HepG2 (cell line): Measurements from ENCODE around the gene TNS4. TPM values are rescaled to one million over a fixed set of nuclear protein-coding genes. Genes with fewer than 3 reads are reported as not detected.

Source experiments
- CEBPB ChIP-seq: IDR thresholded peaks from 2 replicates; pipeline ENCODE4 v1.6.1; 2011; ENCODE audit warnings: low read depth, low read length, improper control_type of control experiment, borderline replicate concordance
- DMTF1 ChIP-seq: sonication (generic); formaldehyde crosslinking; IDR thresholded peaks from 2 replicates; pipeline ENCODE4 v1.4.0; 2020; ENCODE audit warnings: mild to moderate bottlenecking, missing genetic modification reagents
- GATAD2A ChIP-seq: IDR thresholded peaks from 2 replicates; pipeline ENCODE4 v1.6.1; 2016
- HOXA3 ChIP-seq: sonication (generic); formaldehyde crosslinking; IDR thresholded peaks from 2 replicates; pipeline ENCODE4 v1.5.0; 2020; ENCODE audit warnings: missing genetic modification reagents
- IKZF5 ChIP-seq: IDR thresholded peaks from 2 replicates; pipeline ENCODE4 v1.6.1; 2018; ENCODE audit warnings: missing genetic modification reagents, mild to moderate bottlenecking, missing compliant biosample characterization
- ISL2 ChIP-seq: sonication (generic); formaldehyde crosslinking; IDR thresholded peaks from 2 replicates; pipeline ENCODE4 v1.5.0; 2020; ENCODE audit warnings: missing genetic modification reagents
- LBX2 ChIP-seq: sonication (generic); formaldehyde crosslinking; IDR thresholded peaks from 2 replicates; pipeline ENCODE4 v1.5.0; 2020; ENCODE audit warnings: missing genetic modification reagents, mild to moderate bottlenecking, borderline replicate concordance
- MYNN ChIP-seq: sonication (generic); formaldehyde crosslinking; IDR thresholded peaks from 2 replicates; pipeline ENCODE4 v1.4.0; 2020; ENCODE audit warnings: mild to moderate bottlenecking, low read depth, missing genetic modification reagents
- NFIB ChIP-seq: sonication (generic); formaldehyde crosslinking; IDR thresholded peaks from 2 replicates; pipeline ENCODE4 v1.9.0; 2021; ENCODE audit warnings: missing genetic modification reagents, mild to moderate bottlenecking, borderline replicate concordance
- NFKBIZ ChIP-seq: IDR thresholded peaks from 2 replicates; pipeline ENCODE4 v1.6.1; 2018; ENCODE audit warnings: missing genetic modification reagents, missing compliant biosample characterization
- NKX3-1 ChIP-seq: sonication (generic); formaldehyde crosslinking; IDR thresholded peaks from 2 replicates; pipeline ENCODE4 v1.5.0; 2020; ENCODE audit warnings: missing genetic modification reagents
- SNRNP70 ChIP-seq: fragments of 200-400 bp; formaldehyde crosslinking; IDR thresholded peaks from 2 replicates; pipeline ENCODE4 v1.6.1; 2017; ENCODE audit warnings: mild to moderate bottlenecking, low read depth, low read length, moderate library complexity
- SOX13 ChIP-seq, 3 experiments: fragments of 450-650 bp in 1 of 3; sonication (generic) in 1 of 3; formaldehyde crosslinking in 1 of 3; IDR thresholded peaks in 2 of 3; conservative IDR thresholded peaks in 1 of 3; 2 replicates each; pipeline versions ENCODE4 v1.5.0 to v1.6.1; 2016 to 2020; ENCODE audit warnings: antibody characterized with exemption in 1 of 3, mild to moderate bottlenecking in 1 of 3, missing compliant biosample characterization in 1 of 3, missing genetic modification reagents in 1 of 3, moderate library complexity in 1 of 3
- SRSF1 ChIP-seq: fragments of 200-400 bp; formaldehyde crosslinking; optimal IDR thresholded peaks from 2 replicates; pipeline ENCODE3; 2017; ENCODE audit warnings: mild to moderate bottlenecking, low read depth, low read length, moderate library complexity
- TCF12 ChIP-seq, 2 experiments: fragments of 450-650 bp in 1 of 2; sonication (generic) in 1 of 2; formaldehyde crosslinking in 1 of 2; IDR thresholded peaks; 2 replicates each; pipeline versions ENCODE4 v1.6.1 to v1.8.0; 2017 to 2022; ENCODE audit warnings: antibody characterized with exemption in 1 of 2, mild to moderate bottlenecking in 1 of 2, missing genetic modification reagents in 1 of 2, moderate library complexity in 1 of 2
- TEAD3 ChIP-seq: optimal IDR thresholded peaks from 2 replicates; pipeline ENCODE3; 2016; ENCODE audit warnings: borderline replicate concordance
- TGIF2 ChIP-seq: IDR thresholded peaks from 2 replicates; pipeline ENCODE4 v1.6.1; 2016; ENCODE audit warnings: control low read depth, missing compliant biosample characterization
- THYN1 ChIP-seq: sonication (generic); formaldehyde crosslinking; IDR thresholded peaks from 2 replicates; pipeline ENCODE4 v1.8.1; 2023; ENCODE audit warnings: low read depth, mild to moderate bottlenecking, moderate library complexity, missing genetic modification reagents, borderline replicate concordance
- ZFP82 ChIP-seq: sonication (generic); formaldehyde crosslinking; IDR thresholded peaks from 2 replicates; pipeline ENCODE4 v1.5.1; 2020; ENCODE audit warnings: mild to moderate bottlenecking, missing genetic modification reagents, borderline replicate concordance
- ZMYM4 ChIP-seq: sonication (generic); formaldehyde crosslinking; IDR thresholded peaks from 2 replicates; pipeline ENCODE4 v1.8.1; 2023; ENCODE audit warnings: mild to moderate bottlenecking, missing genetic modification reagents
- ZNF17 ChIP-seq: sonication (generic); formaldehyde crosslinking; IDR thresholded peaks from 2 replicates; pipeline ENCODE4 v1.5.0; 2020; ENCODE audit warnings: mild to moderate bottlenecking, missing genetic modification reagents
- ZNF18 ChIP-seq: sonication (generic); formaldehyde crosslinking; IDR thresholded peaks from 2 replicates; pipeline ENCODE4 v1.8.0; 2022; ENCODE audit warnings: mild to moderate bottlenecking, missing genetic modification reagents; ENCODE audit not compliant: insufficient replicate concordance
- ZNF329 ChIP-seq: sonication (generic); formaldehyde crosslinking; IDR thresholded peaks from 2 replicates; pipeline ENCODE4 v1.9.0; 2021; ENCODE audit warnings: low read depth, mild to moderate bottlenecking, missing genetic modification reagents
- ZNF776 ChIP-seq: sonication (generic); formaldehyde crosslinking; IDR thresholded peaks from 2 replicates; pipeline ENCODE4 v1.4.0; 2020; ENCODE audit warnings: mild to moderate bottlenecking, missing genetic modification reagents
- ZNF792 ChIP-seq: IDR thresholded peaks from 2 replicates; pipeline ENCODE4 v1.6.1; 2016
- polyA plus RNA-seq, 8 experiments: library from polyadenylated mRNA; depleted of rRNA in 3 of 8; stranded (reverse) in 7 of 8; unstranded in 1 of 8; fragments of >200 nt; fragmentation: Illumina TruSeq in 4 of 8; extraction: Trizol in 4 of 8; gene quantifications; 2 replicates each; pipeline versions ENCODE4 v1.2.1 to v1.2.3, GENCODE V29; 2011 to 2016; ENCODE audit warnings: low read depth in 4 of 8, missing spikeins in 1 of 8, mixed read lengths in 1 of 8; ENCODE audit not compliant: insufficient read depth in 1 of 8
- total RNA-seq, 5 experiments: library from RNA; depleted of rRNA; stranded (reverse); fragments of >200 nt; fragmentation: Illumina TruSeq; extraction: Trizol; gene quantifications; 2 replicates each; pipeline ENCODE4 v1.2.3, GENCODE V29; 2016; ENCODE audit warnings: low read depth in 1 of 5

Gene TNS4
- total and polyA plus RNA-seq, 2 of the 13 experiments (the other 11 are each of a cell fraction or from before 2014, with no cell fraction given) = 0.58 to 2.1 TPM

GRCh38 chr17:40516581-40517285 lies 15.3 kb upstream of the TNS4 start (continued):
- TF ChIP-seq ZNF329 (no peak), DMTF1 (CRISPR knock-in tag) (no peak), IKZF5 (CRISPR knock-in tag) (no peak), TGIF2 (CRISPR knock-in tag) (no peak), LBX2 (CRISPR knock-in tag) (no peak), ZFP82 (CRISPR knock-in tag) (no peak), SNRNP70 (no peak), NFKBIZ (no peak), ZNF18 (CRISPR knock-in tag) (no peak), ZNF17 (CRISPR knock-in tag) (no peak), HOXA3 (CRISPR knock-in tag) (no peak), SOX13 (IDR thresholded peaks at IDR 0.05) (0 out of 2 replicates have a peak, but pooled peaks have one; percentile 44), SOX13 (CRISPR knock-in tag; conservative IDR thresholded peaks at IDR 0.05 in 1 of 2, IDR thresholded peaks at IDR 0.05 in 1 of 2) (peak in 1 of 2 experiments; percentile 22; a peak in 1 of 4 replicates), TCF12 (IDR thresholded peaks at IDR 0.05) (no peak), TCF12 (CRISPR knock-in tag; IDR thresholded peaks at IDR 0.05) (no peak), THYN1 (CRISPR knock-in tag) (no peak), CEBPB (no peak), NKX3-1 (CRISPR knock-in tag) (0 out of 2 replicates have a peak, but pooled peaks have one; percentile 19), GATAD2A (CRISPR knock-in tag) (peak; percentile 17; the same call in 1 of the 2 replicates), ISL2 (CRISPR knock-in tag) (peak; percentile 86), ZNF776 (CRISPR knock-in tag) (no peak), NFIB (CRISPR knock-in tag) (no peak), MYNN (CRISPR knock-in tag) (no peak), SRSF1 (no peak), ZMYM4 (CRISPR knock-in tag) (no peak), TEAD3 (CRISPR knock-in tag) (peak; percentile 83), ZNF792 (peak; percentile 78)
